ENCODE data around the gene SMPD4.
"Not testable (repeated sequence)": the region's sequence is repeated elsewhere in the genome, so short reads cannot be mapped to it uniquely, and the experiment has no call there.

DNA sequence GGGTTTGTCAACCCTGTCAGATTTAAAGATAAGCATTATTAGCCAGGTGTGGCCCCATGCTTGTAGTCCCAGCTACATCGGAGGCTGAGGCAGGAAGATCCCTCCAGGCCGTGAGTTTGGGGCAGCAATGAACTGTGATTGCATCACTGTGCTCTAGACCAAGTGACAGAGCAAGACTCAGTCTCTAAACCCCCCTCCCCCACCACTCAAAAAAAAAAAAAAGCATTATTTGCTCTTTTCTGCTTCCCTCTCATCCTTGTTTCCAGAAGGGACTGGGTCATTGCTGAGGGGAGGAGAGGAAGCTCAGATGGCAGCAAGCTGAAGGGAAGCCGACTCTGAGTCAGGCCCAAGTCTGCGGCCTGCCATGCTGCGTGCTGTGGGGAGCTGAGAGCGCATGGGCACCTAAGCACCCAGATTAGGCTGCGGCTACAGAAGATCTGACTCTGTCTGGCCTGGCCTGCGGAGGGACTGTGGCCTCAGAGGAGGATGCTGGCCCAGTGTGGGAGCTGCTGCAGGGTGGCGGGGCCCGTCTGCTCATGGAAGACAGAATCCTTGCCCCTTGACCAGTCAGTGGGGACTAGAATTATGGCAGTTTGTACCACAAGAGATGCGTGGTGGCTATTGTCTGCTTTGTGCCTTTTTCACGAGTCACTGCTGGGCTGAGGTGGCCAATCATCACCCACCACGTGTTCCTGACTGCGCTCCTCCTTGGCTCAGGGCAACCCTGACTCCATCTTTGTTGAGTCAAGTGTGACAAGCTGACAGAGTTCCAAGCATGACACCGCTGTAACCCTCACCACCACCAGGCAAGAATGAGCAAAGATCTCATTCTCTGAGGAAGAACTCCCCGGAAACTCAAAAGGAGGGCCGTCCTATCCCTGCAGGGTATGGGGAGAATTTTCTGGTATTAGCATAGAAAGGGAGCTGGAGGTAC, 6.7 kb upstream of the SMPD4 start:
- TF ChIP-seq CTCF (IDR thresholded peaks at IDR 0.05; ENCODE audit: insufficient read depth, low read length, poor library complexity, severe bottlenecking); EZH2phosphoT487 (conservative IDR thresholded peaks at IDR 0.05; ENCODE audit: low read length): not testable (repeated sequence)
